OCI-LY1 (cell line): Measurements from ENCODE around the gene FTO.

Source experiments
- CTCF ChIP-seq: fragments of 200-600 bp; sonication (generic), shearing (Covaris generic); IDR thresholded peaks from 2 replicates; pipeline ENCODE4 v1.5.1; 2017; ENCODE audit warnings: mild to moderate bottlenecking, antibody characterized with exemption, low read length, moderate library complexity, mixed read lengths
- EZH2 ChIP-seq: fragments of 200-600 bp; sonication (generic), shearing (Covaris generic); IDR thresholded peaks from 2 replicates; pipeline ENCODE4 v1.8.0; 2017; ENCODE audit warnings: borderline replicate concordance, mixed run types, mild to moderate bottlenecking, antibody characterized with exemption, low read length, moderate library complexity, mixed read lengths

GRCh38 chr16:54120846-54121480, 417.0 kb downstream of the FTO start:
- TF ChIP-seq CTCF (no peak), EZH2 (no peak)
